Mesangial cell (primary cell): Measurements from ENCODE around the gene NPIPB13. TPM values are rescaled to one million over a fixed set of nuclear protein-coding genes. Genes with fewer than 3 reads are reported as not detected.

Source experiments
- total RNA-seq: library from RNA; depleted of rRNA; stranded (reverse); fragments of >200 nt; gene quantifications from 2 replicates; pipeline ENCODE4 v1.2.3, GENCODE V29; 2015

The NPIPB13 gene
- 0.63 and 2.9 TPM in 2 replicates for total RNA-seq

DNA sequence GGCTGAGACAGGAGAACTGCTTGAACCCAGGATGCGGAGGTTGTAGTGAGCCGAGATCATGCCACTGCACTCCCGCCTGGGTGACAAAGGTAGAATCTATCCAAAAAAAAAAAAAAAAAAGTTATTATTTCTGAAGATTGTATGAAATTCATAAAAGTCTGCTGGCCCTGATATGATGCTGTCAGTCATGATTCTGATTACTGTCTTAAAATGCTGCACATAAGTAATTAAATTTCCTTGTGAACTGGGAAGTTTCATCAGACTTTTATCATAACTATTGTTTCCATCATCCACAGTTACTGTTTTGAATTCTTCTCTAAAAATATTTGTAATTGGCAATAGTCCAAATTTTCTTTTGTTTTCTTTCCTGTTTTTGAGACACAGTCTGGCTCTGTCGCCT is at the start of gene NPIPB13:
NPIPB13 (minus strand) TSS at position 101 of the 400 bp plus-strand sequence. CDS start 2,906 bp downstream, outside the sequence.

GRCh38 chr16:30199049-30199448 is 49.2 kb downstream of the NPIPB13 start, which contains the start of gene SULT1A3:
Gene SULT1A3 (plus strand): TSS chr16:30199255. CDS start chr16:30200729, 1,474 bp downstream.

Other genes starting within 250 kb of the NPIPB13 start
- gene DOC2A, start 237.5 kb downstream of the NPIPB13 start, total RNA-seq, result 0.49 and 0.76 TPM in 2 replicates
- gene C16orf92, start 225.3 kb downstream of the NPIPB13 start, total RNA-seq, result not detected in 2 replicates
- 0.13 and 0.98 TPM in 2 replicates for gene TLCD3B, start 217.2 kb downstream of the NPIPB13 start, total RNA-seq
- 908 and 1,156 TPM in 2 replicates for gene ALDOA, start 182.7 kb downstream of the NPIPB13 start, total RNA-seq
- 111 and 141 TPM in 2 replicates for gene PPP4C, start 172.5 kb downstream of the NPIPB13 start, total RNA-seq
- gene TBX6, start 156.6 kb downstream of the NPIPB13 start, total RNA-seq, result 1.4 TPM in 1 of 2 replicates, not detected in the other
- gene YPEL3, start 152.3 kb downstream of the NPIPB13 start, total RNA-seq, result 17.4 and 95.1 TPM in 2 replicates
- 0.16 and 0.76 TPM in 2 replicates for gene GDPD3, start 134.9 kb downstream of the NPIPB13 start, total RNA-seq
- gene MAPK3, start 125.3 kb downstream of the NPIPB13 start, total RNA-seq, result 35.7 and 64.1 TPM in 2 replicates
- 3.0 and 10.1 TPM in 2 replicates for gene CORO1A, start 64.9 kb downstream of the NPIPB13 start, total RNA-seq
- gene BOLA2B, start 54.8 kb downstream of the NPIPB13 start, total RNA-seq, result 122 and 439 TPM in 2 replicates
- gene SLX1A, start 54.6 kb downstream of the NPIPB13 start, total RNA-seq, result 92.7 and 110 TPM in 2 replicates
- 2.8 and 7.6 TPM in 2 replicates for gene SULT1A3, start 49.2 kb downstream of the NPIPB13 start, total RNA-seq
- 39.6 and 43.5 TPM in 2 replicates for gene CD2BP2, start 106.8 kb upstream of the NPIPB13 start, total RNA-seq
- 42.7 and 47.9 TPM in 2 replicates for gene TBC1D10B, start 122.0 kb upstream of the NPIPB13 start, total RNA-seq
- 1.8 TPM in 1 of 2 replicates, not detected in the other for gene MYL11, start 126.3 kb upstream of the NPIPB13 start, total RNA-seq
- 0.63 TPM in 1 of 2 replicates, not detected in the other for gene SEPTIN1, start 134.1 kb upstream of the NPIPB13 start, total RNA-seq
- gene ZNF48, start 146.9 kb upstream of the NPIPB13 start, total RNA-seq, result 12.4 and 17.7 TPM in 2 replicates
- gene ZNF771, start 159.1 kb upstream of the NPIPB13 start, total RNA-seq, result 7.4 and 8.6 TPM in 2 replicates
- gene DCTPP1, start 181.6 kb upstream of the NPIPB13 start, total RNA-seq, result 43.4 and 96.5 TPM in 2 replicates
- gene SEPHS2, start 197.4 kb upstream of the NPIPB13 start, total RNA-seq, result 20.2 and 23.2 TPM in 2 replicates
- gene ITGAL, start 224.3 kb upstream of the NPIPB13 start, total RNA-seq, result not detected in 2 replicates